Stimulated activated naive CD8-positive, alpha-beta T cell treated with anti-CD3 and anti-CD28 coated beads, Interleukin-15, Interleukin-2, amounts not matched to agents 100 ng/mL and 50 ng/mL, for 24 hours (primary cell): ENCODE data around the gene SH2D2A.

Source experiments
- H3K27ac Mint-ChIP-seq: one replicate; pipeline ENCODE4 v1.8.0; 2021; ENCODE audit warnings: mild to moderate bottlenecking, mixed read lengths
- H3K27me3 Mint-ChIP-seq: one replicate; pipeline ENCODE4 v1.8.0; 2021; ENCODE audit warnings: mixed read lengths
- H3K36me3 Mint-ChIP-seq: one replicate; pipeline ENCODE4 v1.8.0; 2021; ENCODE audit warnings: low read depth, mixed read lengths
- H3K4me1 Mint-ChIP-seq: one replicate; pipeline ENCODE4 v1.8.0; 2021; ENCODE audit warnings: low read depth, mixed read lengths
- H3K4me3 Mint-ChIP-seq: one replicate; pipeline ENCODE4 v1.8.0; 2021; ENCODE audit warnings: mild to moderate bottlenecking, mixed read lengths
- H3K9me3 Mint-ChIP-seq: one replicate; pipeline ENCODE4 v1.8.0; 2021; ENCODE audit warnings: mixed read lengths

SH2D2A gene

DNA sequence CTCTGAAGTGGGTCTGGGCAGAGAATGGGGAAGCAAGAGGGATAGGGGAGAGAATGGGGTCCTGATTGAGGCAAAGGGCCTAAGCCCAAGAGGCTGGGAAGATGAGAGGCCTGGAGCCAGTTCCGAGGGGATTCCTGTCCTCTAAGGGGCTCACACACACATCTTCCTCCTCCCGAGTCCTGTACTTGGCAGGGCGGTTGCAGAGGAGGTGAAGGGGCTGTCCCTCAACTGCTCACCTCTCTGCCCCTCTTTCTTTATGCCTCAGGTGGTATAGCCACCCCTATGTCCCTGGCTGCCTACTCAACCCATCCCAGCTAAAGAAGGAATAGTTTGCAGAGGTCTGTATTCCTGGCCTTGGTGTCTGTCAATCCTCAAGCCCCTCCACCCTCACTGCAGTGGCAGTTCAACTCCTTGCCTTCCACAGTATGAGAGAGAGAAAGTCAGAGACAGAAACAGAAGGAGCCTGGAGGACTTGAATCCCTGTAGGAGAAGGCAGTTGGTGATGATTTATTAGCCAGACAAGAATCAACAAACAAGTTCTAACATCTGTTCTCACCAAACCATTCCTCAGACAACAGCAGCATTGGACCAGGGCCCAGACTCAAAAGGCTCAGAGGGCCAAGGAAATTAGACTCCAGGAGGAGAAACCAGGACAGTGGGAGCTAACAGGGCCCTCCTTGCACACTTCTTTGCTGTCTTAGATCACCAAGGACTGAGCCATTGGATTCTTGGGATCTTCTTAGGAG is 10.7 kb downstream of the SH2D2A start:
- Mint-ChIP-seq H3K27ac (peak overlapping the region; percentile 73), H3K36me3 (peaks cover 57% of the 10 kb centered on the region), H3K4me1 (peaks cover 65% of the 10 kb centered on the region), H3K27me3 (no peaks in the 10 kb centered on the region), H3K4me3 (no peak overlapping the region), H3K9me3 (no peaks in the 10 kb centered on the region)

GRCh38 chr1:156804572-156805243 is 11.9 kb downstream of the SH2D2A start:
- Mint-ChIP-seq H3K4me3 (no peak overlapping the region), H3K4me1 (peaks cover 58% of the 10 kb centered on the region)

GRCh38 chr1:156804026-156804425 is 12.6 kb downstream of the SH2D2A start:
- no peak overlapping the region for H3K4me3 Mint-ChIP-seq
- peak overlapping the region; percentile 84 for H3K27ac Mint-ChIP-seq
- H3K9me3 Mint-ChIP-seq = no peaks in the 10 kb centered on the region
- no peaks in the 10 kb centered on the region for H3K27me3 Mint-ChIP-seq
- peaks cover 58% of the 10 kb centered on the region for H3K36me3 Mint-ChIP-seq
- H3K4me1 Mint-ChIP-seq = peaks cover 54% of the 10 kb centered on the region

More at GRCh38 chr1:156804572-156805243, 11.9 kb downstream of the SH2D2A start:
- Mint-ChIP-seq H3K9me3 (no peaks in the 10 kb centered on the region), H3K36me3 (peaks cover 60% of the 10 kb centered on the region), H3K27me3 (no peaks in the 10 kb centered on the region), H3K27ac (peak overlapping the region; percentile 84)

GRCh38 chr1:156803086-156803851 is 13.4 kb downstream of the SH2D2A start:
- Mint-ChIP-seq H3K36me3 (peaks cover 52% of the 10 kb centered on the region), H3K27ac (peak overlapping the region; percentile 84), H3K4me3 (peak overlapping the region; percentile 12), H3K9me3 (no peaks in the 10 kb centered on the region), H3K4me1 (peaks cover 47% of the 10 kb centered on the region), H3K27me3 (no peaks in the 10 kb centered on the region)

- Mint-ChIP-seq H3K9me3 (no peaks in the 10 kb centered on the region), H3K4me1 (peaks cover 39% of the 10 kb centered on the region), H3K27ac (peak overlapping the region; percentile 9), H3K36me3 (peaks cover 52% of the 10 kb centered on the region), H3K27me3 (no peaks in the 10 kb centered on the region), H3K4me3 (no peak overlapping the region)
These were observed 14.2 kb downstream of the SH2D2A start for GRCh38 chr1:156802421-156802935.

DNA sequence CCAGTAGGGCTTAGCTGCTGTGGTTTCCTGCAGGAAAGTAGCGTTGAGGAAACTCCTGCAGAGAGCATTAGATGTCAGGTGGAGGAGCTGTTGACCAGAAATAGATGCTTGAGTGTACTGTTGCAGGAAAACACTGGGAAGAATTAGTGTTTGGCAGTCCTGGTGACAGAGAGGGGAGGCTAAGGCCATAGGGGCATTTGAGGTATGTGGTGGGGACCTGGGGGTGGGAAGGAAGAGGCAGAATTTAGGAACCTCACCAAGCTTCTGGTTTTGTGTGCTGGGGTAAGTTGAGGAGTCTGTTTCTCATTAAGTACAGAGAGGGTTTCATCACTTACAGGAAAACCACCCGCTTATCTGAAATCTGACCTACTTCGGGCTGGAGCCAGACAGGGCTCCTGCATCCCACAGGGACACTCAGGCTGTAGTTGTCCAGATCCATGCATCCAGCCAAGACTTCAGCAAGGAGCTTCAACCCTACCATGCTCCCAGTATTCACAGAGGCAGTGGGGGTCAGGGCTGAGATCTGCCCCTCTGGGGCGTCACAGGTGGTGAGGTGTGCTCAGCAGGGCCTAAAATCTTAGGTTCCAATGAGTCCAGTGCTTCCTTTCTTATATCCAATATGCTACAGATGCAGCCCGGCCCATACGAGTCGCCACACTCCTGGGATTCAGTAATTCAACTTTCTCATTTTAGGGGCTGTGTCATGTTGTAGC is 15.1 kb downstream of the SH2D2A start:
- Mint-ChIP-seq H3K4me3 (no peak overlapping the region), H3K27me3 (no peaks in the 10 kb centered on the region), H3K4me1 (peaks cover 31% of the 10 kb centered on the region), H3K27ac (peak overlapping the region; percentile 76), H3K36me3 (peaks cover 53% of the 10 kb centered on the region), H3K9me3 (no peaks in the 10 kb centered on the region)

GRCh38 chr1:156797212-156797871 is 19.3 kb downstream of the SH2D2A start:
- Mint-ChIP-seq H3K4me3 (no peak overlapping the region), H3K4me1 (peaks cover 17% of the 10 kb centered on the region), H3K9me3 (no peaks in the 10 kb centered on the region), H3K27ac (no peak overlapping the region), H3K36me3 (peaks cover 72% of the 10 kb centered on the region), H3K27me3 (no peaks in the 10 kb centered on the region)

- peaks cover 78% of the 10 kb centered on the region for H3K36me3 Mint-ChIP-seq
- H3K27ac Mint-ChIP-seq = no peak overlapping the region
- H3K4me3 Mint-ChIP-seq = no peak overlapping the region
- peaks cover 9% of the 10 kb centered on the region for H3K4me1 Mint-ChIP-seq
- H3K9me3 Mint-ChIP-seq = no peaks in the 10 kb centered on the region
- no peaks in the 10 kb centered on the region for H3K27me3 Mint-ChIP-seq
These were observed 20.1 kb downstream of the SH2D2A start for GRCh38 chr1:156796340-156797097.

- Mint-ChIP-seq H3K27me3 (no peaks in the 10 kb centered on the region), H3K27ac (no peak overlapping the region), H3K36me3 (peaks cover 80% of the 10 kb centered on the region), H3K4me3 (no peak overlapping the region), H3K4me1 (peaks cover 2% of the 10 kb centered on the region), H3K9me3 (no peaks in the 10 kb centered on the region)
These were observed 20.9 kb downstream of the SH2D2A start for GRCh38 chr1:156795787-156796186.

DNA sequence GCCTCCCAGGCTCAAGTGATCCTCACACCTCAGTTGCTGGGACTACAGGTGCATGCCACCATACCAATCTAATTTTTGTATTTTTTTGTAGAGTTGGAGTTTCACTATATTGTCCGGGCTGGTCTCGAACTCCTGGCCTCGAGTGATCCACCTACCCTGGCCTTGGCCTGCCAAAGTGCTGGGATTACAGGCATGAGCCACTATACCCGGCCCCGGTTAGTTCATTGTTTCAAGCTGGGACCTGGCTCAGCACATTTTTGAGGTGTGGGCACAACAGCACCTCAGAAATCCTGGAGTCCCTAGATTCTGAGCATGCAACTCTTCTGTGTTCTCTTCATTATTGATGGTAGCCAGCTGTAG is 21.3 kb downstream of the SH2D2A start:
- H3K4me3 Mint-ChIP-seq = no peak overlapping the region
- no peaks in the 10 kb centered on the region for H3K9me3 Mint-ChIP-seq
- no peaks in the 10 kb centered on the region for H3K4me1 Mint-ChIP-seq
- no peaks in the 10 kb centered on the region for H3K27me3 Mint-ChIP-seq
- H3K36me3 Mint-ChIP-seq = peaks cover 79% of the 10 kb centered on the region
- H3K27ac Mint-ChIP-seq = no peak overlapping the region

- Mint-ChIP-seq H3K36me3 (peaks cover 79% of the 10 kb centered on the region), H3K4me1 (no peaks in the 10 kb centered on the region), H3K4me3 (no peak overlapping the region), H3K27ac (no peak overlapping the region), H3K9me3 (no peaks in the 10 kb centered on the region), H3K27me3 (no peaks in the 10 kb centered on the region)
These were observed 21.9 kb downstream of the SH2D2A start for GRCh38 chr1:156794506-156795373.

- Mint-ChIP-seq H3K27me3 (no peaks in the 10 kb centered on the region), H3K36me3 (peaks cover 73% of the 10 kb centered on the region), H3K4me3 (no peak overlapping the region), H3K4me1 (no peaks in the 10 kb centered on the region), H3K27ac (peak overlapping the region; percentile 38), H3K9me3 (no peaks in the 10 kb centered on the region)
These were observed 26.9 kb downstream of the SH2D2A start for GRCh38 chr1:156789621-156790318.
